Central memory CD8-positive, alpha-beta T cell (primary cell): ENCODE measurements around the gene VPS8.
"Not testable (repeated sequence)": the region's sequence is repeated elsewhere in the genome, so short reads cannot be mapped to it uniquely, and the experiment has no call there.

Experiments used
- ATAC-seq: fragments of 150-1000 bp; cut with Tn5 transposase; replicated peaks from 2 replicates; pipeline ENCODE4 v1.10.0; 2022; ENCODE audit warnings: mild to moderate bottlenecking, moderate FRiP score, moderate number of reproducible peaks; ENCODE audit not compliant: poor library complexity, severe bottlenecking; ENCODE audit errors: extremely low read depth
- DNase-seq, 2 donors: peaks; one replicate each; pipeline ENCODE4 v3.0.0; 2021; ENCODE audit warnings: low spot score in 2 of 2
- H3K27ac Mint-ChIP-seq: one replicate; pipeline ENCODE4 v1.8.0; 2022; ENCODE audit warnings: low read depth, mild to moderate bottlenecking, moderate library complexity, mixed read lengths
- H3K27me3 Mint-ChIP-seq: one replicate; pipeline ENCODE4 v1.8.0; 2022; ENCODE audit warnings: mixed read lengths
- H3K36me3 Mint-ChIP-seq: one replicate; pipeline ENCODE4 v1.8.0; 2022; ENCODE audit warnings: mild to moderate bottlenecking, moderate library complexity, mixed read lengths; ENCODE audit not compliant: insufficient read depth
- H3K4me1 Mint-ChIP-seq: one replicate; pipeline ENCODE4 v1.8.0; 2022; ENCODE audit warnings: mixed read lengths
- H3K4me3 Mint-ChIP-seq: one replicate; pipeline ENCODE4 v1.8.0; 2022; ENCODE audit warnings: mild to moderate bottlenecking, moderate library complexity, mixed read lengths
- H3K9me3 Mint-ChIP-seq: one replicate; pipeline ENCODE4 v1.8.0; 2022; ENCODE audit warnings: mixed read lengths

VPS8 gene

GRCh38 chr3:184899953-184900595, 88.1 kb downstream of the VPS8 start:
- no peak overlapping the region for H3K27ac Mint-ChIP-seq

GRCh38 chr3:184907031-184907430, 95.1 kb downstream of the VPS8 start:
- not testable (repeated sequence) for H3K27ac Mint-ChIP-seq, H3K27me3 Mint-ChIP-seq, ATAC-seq, H3K4me1 Mint-ChIP-seq, H3K9me3 Mint-ChIP-seq, DNase-seq, H3K4me3 Mint-ChIP-seq
- peaks cover 14% of the 10 kb centered on the region for H3K36me3 Mint-ChIP-seq

More at GRCh38 chr3:184899953-184900595, 88.1 kb downstream of the VPS8 start:
- H3K36me3 Mint-ChIP-seq: peaks cover 5% of the 10 kb centered on the region
- no peaks in the 10 kb centered on the region for H3K27me3 Mint-ChIP-seq
- DNase-seq: no peak
- H3K4me1 Mint-ChIP-seq: no peaks in the 10 kb centered on the region
- no peak overlapping the region for H3K4me3 Mint-ChIP-seq
- no peak for ATAC-seq
- no peaks in the 10 kb centered on the region for H3K9me3 Mint-ChIP-seq

GRCh38 chr3:184907681-184908649, 96.0 kb downstream of the VPS8 start:
- Mint-ChIP-seq H3K36me3 (peaks cover 13% of the 10 kb centered on the region), H3K4me3 (no peak overlapping the region), H3K27ac (no peak overlapping the region), H3K27me3 (no peaks in the 10 kb centered on the region), H3K4me1 (no peaks in the 10 kb centered on the region), H3K9me3 (no peaks in the 10 kb centered on the region)
- no peak for ATAC-seq
- no peak for DNase-seq

GRCh38 chr3:184908859-184909258, 96.9 kb downstream of the VPS8 start:
- Mint-ChIP-seq H3K27me3 (no peaks in the 10 kb centered on the region), H3K36me3 (peaks cover 11% of the 10 kb centered on the region), H3K4me1 (no peaks in the 10 kb centered on the region), H3K4me3 (no peak overlapping the region), H3K9me3 (no peaks in the 10 kb centered on the region), H3K27ac (no peak overlapping the region)
- ATAC-seq: no peak
- no peak for DNase-seq

- no peak overlapping the region for H3K4me3 Mint-ChIP-seq
Measured at GRCh38 chr3:184910664-184911063, 98.7 kb downstream of the VPS8 start.

GRCh38 chr3:184911570-184911969, 99.6 kb downstream of the VPS8 start:
- Mint-ChIP-seq H3K4me3 (no peak overlapping the region), H3K36me3 (peaks cover 18% of the 10 kb centered on the region), H3K27me3 (no peaks in the 10 kb centered on the region), H3K4me1 (no peaks in the 10 kb centered on the region), H3K27ac (no peak overlapping the region), H3K9me3 (no peaks in the 10 kb centered on the region)
- no peak for DNase-seq
- ATAC-seq: no peak

More at GRCh38 chr3:184910664-184911063, 98.7 kb downstream of the VPS8 start:
- Mint-ChIP-seq H3K36me3 (peaks cover 16% of the 10 kb centered on the region), H3K27me3 (no peaks in the 10 kb centered on the region), H3K27ac (no peak overlapping the region), H3K4me1 (no peaks in the 10 kb centered on the region), H3K9me3 (no peaks in the 10 kb centered on the region)
- ATAC-seq (no peak), DNase-seq (no peak)

- no peaks in the 10 kb centered on the region for H3K4me1 Mint-ChIP-seq
- ATAC-seq (no peak), DNase-seq (no peak)
- H3K4me3 Mint-ChIP-seq: no peak overlapping the region
- H3K27me3 Mint-ChIP-seq: no peaks in the 10 kb centered on the region
- H3K36me3 Mint-ChIP-seq: peaks cover 21% of the 10 kb centered on the region
- no peak overlapping the region for H3K27ac Mint-ChIP-seq
- H3K9me3 Mint-ChIP-seq: no peaks in the 10 kb centered on the region
Measured at GRCh38 chr3:184912163-184912562, 100.2 kb downstream of the VPS8 start.

- Mint-ChIP-seq H3K4me1 (no peaks in the 10 kb centered on the region), H3K36me3 (peaks cover 26% of the 10 kb centered on the region), H3K9me3 (no peaks in the 10 kb centered on the region), H3K4me3 (no peak overlapping the region), H3K27me3 (no peaks in the 10 kb centered on the region), H3K27ac (no peak overlapping the region)
- ATAC-seq (no peak), DNase-seq (no peak)
Measured at GRCh38 chr3:184914628-184915027, 102.7 kb downstream of the VPS8 start.

- Mint-ChIP-seq H3K4me3 (no peak overlapping the region), H3K36me3 (peaks cover 22% of the 10 kb centered on the region)
Measured at GRCh38 chr3:184918750-184919149, 106.8 kb downstream of the VPS8 start.

GRCh38 chr3:184919651-184920050, 107.7 kb downstream of the VPS8 start:
- ATAC-seq: no peak
- Mint-ChIP-seq H3K4me3 (no peak overlapping the region), H3K27ac (no peak overlapping the region), H3K36me3 (peaks cover 21% of the 10 kb centered on the region), H3K9me3 (no peaks in the 10 kb centered on the region), H3K4me1 (no peaks in the 10 kb centered on the region), H3K27me3 (no peaks in the 10 kb centered on the region)
- no peak for DNase-seq

More at GRCh38 chr3:184918750-184919149, 106.8 kb downstream of the VPS8 start:
- DNase-seq (no peak), ATAC-seq (no peak)
- no peaks in the 10 kb centered on the region for H3K9me3 Mint-ChIP-seq
- no peaks in the 10 kb centered on the region for H3K4me1 Mint-ChIP-seq
- H3K27me3 Mint-ChIP-seq: no peaks in the 10 kb centered on the region
- H3K27ac Mint-ChIP-seq: no peak overlapping the region

- no peaks in the 10 kb centered on the region for H3K9me3 Mint-ChIP-seq
- DNase-seq (no peak), ATAC-seq (no peak)
- no peak overlapping the region for H3K27ac Mint-ChIP-seq
- no peak overlapping the region for H3K4me3 Mint-ChIP-seq
- H3K4me1 Mint-ChIP-seq: no peaks in the 10 kb centered on the region
- no peaks in the 10 kb centered on the region for H3K27me3 Mint-ChIP-seq
- H3K36me3 Mint-ChIP-seq: peaks cover 15% of the 10 kb centered on the region
Measured at GRCh38 chr3:184924547-184924946, 112.6 kb downstream of the VPS8 start.

- H3K4me3 Mint-ChIP-seq: no peak overlapping the region
- no peaks in the 10 kb centered on the region for H3K27me3 Mint-ChIP-seq
- H3K36me3 Mint-ChIP-seq: peaks cover 18% of the 10 kb centered on the region
- no peak overlapping the region for H3K27ac Mint-ChIP-seq
- no peaks in the 10 kb centered on the region for H3K9me3 Mint-ChIP-seq
- ATAC-seq (no peak), DNase-seq (no peak)
- H3K4me1 Mint-ChIP-seq: no peaks in the 10 kb centered on the region
Measured at GRCh38 chr3:184927796-184928315, 115.9 kb downstream of the VPS8 start.
